ENCODE measurements around the gene PFDN4. TPM values are rescaled to one million over a fixed set of nuclear protein-coding genes. Genes with fewer than 3 reads are reported as not detected.

The PFDN4 gene, protein sequence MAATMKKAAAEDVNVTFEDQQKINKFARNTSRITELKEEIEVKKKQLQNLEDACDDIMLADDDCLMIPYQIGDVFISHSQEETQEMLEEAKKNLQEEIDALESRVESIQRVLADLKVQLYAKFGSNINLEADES
- total RNA-seq, result 10 to 100 TPM; 32.8 to 71.0 (median 40.2) TPM

DNA sequence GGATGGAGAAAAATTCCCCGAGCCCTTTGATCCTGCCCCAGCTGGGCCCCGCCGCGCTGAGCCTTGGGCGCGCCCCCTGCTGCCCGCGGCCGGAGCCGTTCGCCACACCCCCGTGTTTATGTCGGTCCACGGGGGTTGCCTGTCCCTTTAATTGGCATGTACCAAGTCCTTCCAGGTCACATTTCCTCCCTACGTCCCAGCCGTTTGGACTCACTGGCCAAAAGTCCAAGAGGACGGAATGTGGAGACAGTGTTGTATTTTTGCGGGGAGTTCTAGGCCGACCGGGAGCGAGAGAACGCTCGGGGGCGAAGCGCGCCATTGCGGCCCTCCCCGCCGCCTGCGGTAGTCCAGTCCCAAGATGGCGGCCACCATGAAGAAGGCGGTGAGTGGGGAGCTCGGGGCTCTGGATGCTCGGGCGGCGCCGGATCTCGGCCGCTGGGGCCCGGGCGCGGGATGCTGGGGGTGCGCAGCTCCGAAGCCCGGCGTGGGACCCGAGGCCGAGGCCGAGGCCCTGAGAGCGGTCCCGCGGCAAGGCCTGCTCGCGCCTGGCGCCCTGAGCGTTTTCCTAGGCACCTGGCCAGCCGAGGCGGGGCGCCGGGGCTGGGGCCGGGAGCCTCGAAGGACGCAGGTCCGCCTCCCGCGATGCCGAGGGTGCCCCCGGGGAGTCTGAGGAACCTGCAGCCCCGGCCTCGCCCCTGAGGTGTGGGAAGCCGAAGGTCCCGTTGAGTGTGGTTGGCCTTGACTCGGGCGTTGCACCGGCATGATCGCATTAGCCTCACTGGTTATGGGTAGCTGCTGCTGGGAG, at the start of gene PFDN4:
TSS of gene PFDN4 (plus strand) at position 345 of the 805 bp plus-strand sequence. CDS start at position 359, 14 bp downstream.
- peak; percentile 73 to 95 for DNase-seq (ENCODE audit: low spot score in 2 of 2)
- WGBS, 2 donors, result 0% methylated on average over 31 to 68 of the region's 76 CpGs
- intact Hi-C loops (cut with DNase I; ENCODE audit: low total_unique reads), result no loop called here
- TF ChIP-seq POLR2A (IDR thresholded peaks at IDR 0.05), result no peak
- TF ChIP-seq, protein P1, sequence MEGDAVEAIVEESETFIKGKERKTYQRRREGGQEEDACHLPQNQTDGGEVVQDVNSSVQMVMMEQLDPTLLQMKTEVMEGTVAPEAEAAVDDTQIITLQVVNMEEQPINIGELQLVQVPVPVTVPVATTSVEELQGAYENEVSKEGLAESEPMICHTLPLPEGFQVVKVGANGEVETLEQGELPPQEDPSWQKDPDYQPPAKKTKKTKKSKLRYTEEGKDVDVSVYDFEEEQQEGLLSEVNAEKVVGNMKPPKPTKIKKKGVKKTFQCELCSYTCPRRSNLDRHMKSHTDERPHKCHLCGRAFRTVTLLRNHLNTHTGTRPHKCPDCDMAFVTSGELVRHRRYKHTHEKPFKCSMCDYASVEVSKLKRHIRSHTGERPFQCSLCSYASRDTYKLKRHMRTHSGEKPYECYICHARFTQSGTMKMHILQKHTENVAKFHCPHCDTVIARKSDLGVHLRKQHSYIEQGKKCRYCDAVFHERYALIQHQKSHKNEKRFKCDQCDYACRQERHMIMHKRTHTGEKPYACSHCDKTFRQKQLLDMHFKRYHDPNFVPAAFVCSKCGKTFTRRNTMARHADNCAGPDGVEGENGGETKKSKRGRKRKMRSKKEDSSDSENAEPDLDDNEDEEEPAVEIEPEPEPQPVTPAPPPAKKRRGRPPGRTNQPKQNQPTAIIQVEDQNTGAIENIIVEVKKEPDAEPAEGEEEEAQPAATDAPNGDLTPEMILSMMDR (IDR thresholded peaks at IDR 0.05), result peak in 1 of 3 donors; percentile 88
- H3K4me3 ChIP-seq (ENCODE audit: low read depth, poor library complexity, severe bottlenecking), result peak within 1 kb of the TSS; percentile 85

DNA sequence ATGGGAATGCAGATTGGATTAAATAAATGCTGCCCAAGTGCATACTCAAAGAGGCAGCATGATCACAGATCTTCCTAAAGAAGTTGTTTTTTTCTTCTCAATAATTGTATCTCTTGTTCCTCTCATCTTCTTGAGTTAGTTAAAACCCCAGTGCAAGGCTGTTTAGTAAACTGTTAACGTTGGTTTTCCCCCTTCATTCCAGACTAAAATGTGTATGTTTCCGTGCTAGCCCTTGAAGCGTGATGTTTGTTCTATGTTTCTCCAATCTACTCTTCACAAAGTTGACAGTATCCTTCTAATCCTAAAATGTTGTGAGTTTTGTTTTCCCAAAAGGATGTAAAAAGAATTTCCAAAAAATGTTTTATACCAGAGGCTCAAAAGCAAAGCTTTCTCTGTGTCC, 49.7 kb upstream of the PFDN4 start:
- DNase-seq (ENCODE audit: low spot score in 2 of 2), result no peak
- WGBS, 2 donors, result 76 to 90% methylated on average over 3 of the region's 3 CpGs
- H3K4me3 ChIP-seq (ENCODE audit: low read depth, poor library complexity, severe bottlenecking), result no peak overlapping the region
- no peak for TF ChIP-seq POLR2A (IDR thresholded peaks at IDR 0.05)
- TF ChIP-seq, protein P1 (IDR thresholded peaks at IDR 0.05), result no peak
- intact Hi-C loops (cut with DNase I; ENCODE audit: low total_unique reads), result no loop called here

DNA sequence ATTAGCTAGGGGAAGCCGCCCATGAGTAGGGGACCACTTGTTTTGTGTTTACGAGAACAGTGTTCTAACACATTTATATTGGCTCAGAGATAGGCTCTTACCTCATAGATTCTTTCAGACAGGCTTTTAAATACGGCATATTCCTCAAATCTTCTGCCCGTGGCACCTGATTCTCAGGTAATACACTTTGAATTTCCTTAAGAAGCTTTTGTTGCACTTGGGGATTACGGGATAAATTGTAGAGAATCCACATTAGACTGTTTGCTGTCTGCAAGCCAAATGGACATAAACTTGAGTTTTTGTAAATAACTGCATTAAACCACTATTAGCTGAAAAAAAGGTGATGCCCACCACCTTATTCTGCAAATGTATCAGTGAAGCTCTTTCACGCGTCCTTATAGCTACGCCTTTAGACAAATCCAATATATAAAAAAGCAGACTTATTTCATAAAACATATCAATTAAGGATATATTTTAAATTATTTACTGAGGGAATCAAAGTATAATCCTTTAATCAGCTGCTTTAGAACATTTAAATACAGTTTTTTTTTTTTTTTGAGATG, 49.0 kb upstream of the PFDN4 start:
- TF ChIP-seq, protein P1 (IDR thresholded peaks at IDR 0.05), result no peak
- no peak for TF ChIP-seq POLR2A (IDR thresholded peaks at IDR 0.05)
- H3K4me3 ChIP-seq (ENCODE audit: low read depth, poor library complexity, severe bottlenecking), result no peak overlapping the region
- 80 to 81% methylated on average over 8 of the region's 8 CpGs for WGBS, 2 donors
- intact Hi-C loops (cut with DNase I; ENCODE audit: low total_unique reads), result no loop called here
- no peak for DNase-seq (ENCODE audit: low spot score in 2 of 2)

DNA sequence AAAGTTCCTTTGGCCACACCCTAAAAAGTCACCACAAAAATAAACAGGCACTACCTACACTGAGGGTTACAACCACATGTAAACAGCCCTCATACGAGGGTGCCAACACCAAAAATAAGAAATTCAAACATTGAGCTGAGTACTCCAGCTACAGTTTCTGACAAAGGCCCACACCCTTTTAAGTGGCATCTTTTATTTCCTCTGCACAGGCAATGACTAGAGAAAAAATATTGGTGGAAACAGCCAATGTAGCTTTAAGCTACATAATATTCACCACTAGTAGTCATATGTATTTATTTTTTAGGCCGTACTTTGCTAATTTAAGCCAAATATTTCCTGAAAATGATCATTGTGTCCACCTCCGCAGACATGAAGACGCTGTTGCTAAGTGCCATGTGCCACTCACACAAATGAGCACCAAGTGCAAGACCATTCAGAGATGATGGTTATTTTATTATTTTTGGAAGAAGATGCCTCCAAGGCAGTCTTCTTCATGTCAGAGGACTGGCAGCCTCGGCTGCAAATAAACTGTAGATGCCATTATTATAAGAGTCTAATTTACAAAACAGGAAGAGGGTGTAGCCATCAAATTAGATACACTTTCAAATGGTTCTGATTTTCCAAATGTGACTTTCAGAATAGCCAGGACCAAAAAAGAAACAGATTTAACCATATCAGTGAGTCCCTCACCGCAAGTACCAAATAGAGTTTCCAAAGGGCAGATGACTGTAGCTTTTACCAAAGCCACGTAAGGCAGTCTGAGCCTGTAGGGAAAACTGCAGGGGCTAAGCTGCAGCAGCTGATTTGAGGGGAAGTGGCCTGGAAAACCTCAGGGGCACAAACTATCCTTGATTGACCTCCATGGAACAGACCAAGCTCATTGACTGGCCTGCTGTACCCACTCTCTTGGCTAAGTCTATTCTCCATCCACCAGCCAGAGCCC, 47.6 kb upstream of the PFDN4 start:
- 66 to 74% methylated on average over 7 of the region's 7 CpGs for WGBS, 2 donors
- intact Hi-C loops (cut with DNase I; ENCODE audit: low total_unique reads), result no loop called here
- DNase-seq (ENCODE audit: low spot score in 2 of 2), result no peak
- TF ChIP-seq POLR2A (IDR thresholded peaks at IDR 0.05), result no peak
- TF ChIP-seq, protein P1 (IDR thresholded peaks at IDR 0.05), result no peak
- H3K4me3 ChIP-seq (ENCODE audit: low read depth, poor library complexity, severe bottlenecking), result no peak overlapping the region

DNA sequence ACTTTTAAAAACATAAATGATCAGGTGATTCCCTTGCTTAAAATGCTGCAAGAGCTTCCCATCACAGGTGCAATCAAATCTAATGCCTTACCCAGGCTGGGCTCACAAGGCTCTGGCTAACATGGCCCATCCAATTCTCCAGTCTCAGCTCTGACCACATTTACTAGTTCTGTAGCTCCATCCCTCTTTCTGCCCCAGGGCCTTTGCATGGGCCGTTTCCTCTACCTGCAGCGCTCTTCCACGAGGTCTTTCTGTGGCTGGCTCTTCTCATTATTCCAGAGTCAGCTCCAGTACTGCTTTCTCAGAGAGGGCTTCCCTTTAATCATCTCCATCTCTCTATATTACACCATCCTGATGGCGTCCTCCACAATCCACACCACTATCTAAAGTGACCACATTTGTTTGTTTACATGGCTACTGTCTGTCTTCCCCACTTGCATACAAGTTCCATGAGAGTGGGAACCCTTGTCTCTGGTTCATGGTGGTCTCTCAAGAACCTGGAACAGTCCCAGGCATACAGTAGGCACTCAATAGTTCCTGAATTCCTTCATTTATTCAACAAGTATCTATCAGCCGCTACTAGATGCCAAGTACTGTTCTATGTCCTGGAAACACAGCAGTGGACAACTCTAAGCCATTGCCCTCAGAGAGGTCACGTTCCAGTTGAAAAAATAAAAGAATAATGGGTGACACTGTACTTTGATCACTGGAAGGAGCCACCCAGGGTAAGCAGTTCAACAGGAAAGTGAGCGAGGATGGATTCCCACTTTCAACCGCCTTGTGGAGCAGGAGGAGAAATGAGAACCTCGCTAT, 46.7 kb upstream of the PFDN4 start:
- no peak for DNase-seq (ENCODE audit: low spot score in 2 of 2)
- H3K4me3 ChIP-seq (ENCODE audit: low read depth, poor library complexity, severe bottlenecking), result no peak overlapping the region
- intact Hi-C loops (cut with DNase I; ENCODE audit: low total_unique reads), result no loop called here
- 92 to 94% methylated on average over 9 of the region's 9 CpGs for WGBS, 2 donors
- TF ChIP-seq, protein P1 (IDR thresholded peaks at IDR 0.05), result no peak
- no peak for TF ChIP-seq POLR2A (IDR thresholded peaks at IDR 0.05)

Data from lower leg skin (tissue), 4 donors.